Anterior cingulate cortex (tissue), 58 donors: Measurements from ENCODE around the gene PRDM12.
A peak's percentile ranks its signal among the peaks of the same experiment; 100 is the strongest.

Experiments
- DNase-seq, 58 donors: peaks; one replicate each; lab custom pipeline; 2025; lab: John Stamatoyannopoulos, UW

PRDM12 gene

GRCh38 chr9:130664251-130665028 is at the start of gene PRDM12:
Gene PRDM12 (plus strand): TSS chr9:130664594. CDS start chr9:130664654, 60 bp downstream.
- DNase-seq: no peak

GRCh38 chr9:130616451-130616850 is 47.9 kb upstream of the PRDM12 start:
- DNase-seq: no peak

GRCh38 chr9:130623466-130623865 is 40.9 kb upstream of the PRDM12 start:
- no peak for DNase-seq

GRCh38 chr9:130624154-130624553 is 40.2 kb upstream of the PRDM12 start:
- DNase-seq: no peak

- no peak for DNase-seq
Measured at GRCh38 chr9:130626249-130626996, 38.0 kb upstream of the PRDM12 start.

GRCh38 chr9:130627051-130627450 is 37.3 kb upstream of the PRDM12 start:
- DNase-seq: peak in 30 of 58 donors; percentile 1 to 68 (median 30)

GRCh38 chr9:130627896-130628792 is 36.2 kb upstream of the PRDM12 start:
- no peak for DNase-seq

- peak in 18 of 58 donors; percentile 5 to 61 (median 24) for DNase-seq
Measured at GRCh38 chr9:130629443-130630070, 34.8 kb upstream of the PRDM12 start.

- DNase-seq: no peak
Measured at GRCh38 chr9:130630071-130630450, 34.3 kb upstream of the PRDM12 start.

GRCh38 chr9:130630506-130631330 is 33.7 kb upstream of the PRDM12 start:
- peak in 8 of 58 donors; percentile 1 to 39 (median 11) for DNase-seq

GRCh38 chr9:130631331-130632080 is 32.9 kb upstream of the PRDM12 start:
- DNase-seq: no peak

GRCh38 chr9:130632081-130632710 is 32.2 kb upstream of the PRDM12 start:
- DNase-seq: no peak

GRCh38 chr9:130632841-130633240 is 31.6 kb upstream of the PRDM12 start:
- no peak for DNase-seq

GRCh38 chr9:130633336-130634190 is 30.8 kb upstream of the PRDM12 start:
- DNase-seq: no peak

GRCh38 chr9:130634191-130634768 is 30.1 kb upstream of the PRDM12 start:
- no peak for DNase-seq

GRCh38 chr9:130634801-130635200 is 29.6 kb upstream of the PRDM12 start:
- DNase-seq: no peak

- no peak for DNase-seq
Measured at GRCh38 chr9:130635306-130635705, 29.1 kb upstream of the PRDM12 start.
